Testis (tissue), 3 donors: ENCODE measurements around the gene EHBP1L1. TPM values are rescaled to one million over a fixed set of nuclear protein-coding genes. Genes with fewer than 3 reads are reported as not detected.

Experiments used
- DNase-seq: peaks from one replicate; pipeline ENCODE4 v3.0.0-alpha.2; 2019
- H3K27ac ChIP-seq, 2 donors: fragments of 200-600 bp; sonication (generic); one replicate each; pipeline ENCODE4 v1.5.1; 2019
- H3K27me3 ChIP-seq: fragments of 200-600 bp; sonication (generic); one replicate; pipeline ENCODE4 v1.5.1; 2019
- H3K36me3 ChIP-seq: fragments of 200-600 bp; sonication (generic); one replicate; pipeline ENCODE4 v1.5.1; 2017; ENCODE audit warnings: low read depth; ENCODE audit errors: missing control alignments
- H3K4me1 ChIP-seq: fragments of 200-600 bp; sonication (generic); one replicate; pipeline ENCODE4 v1.5.1; 2019
- H3K4me3 ChIP-seq, 2 donors: fragments of 200-600 bp; sonication (generic); one replicate each; pipeline ENCODE4 v1.5.1; 2017 to 2019
- H3K9me3 ChIP-seq: fragments of 200-600 bp; sonication (generic); one replicate; pipeline ENCODE4 v1.5.1; 2017
- CTCF ChIP-seq, 3 experiments: fragments of 450-650 bp in 2 of 3; fragments of 200-600 bp in 1 of 3; sonication (generic) in 1 of 3; IDR thresholded peaks; one replicate each; pipeline ENCODE4 v1.5.1; 2016 to 2019; ENCODE audit warnings: antibody characterized with exemption in 3 of 3, mild to moderate bottlenecking in 2 of 3, moderate library complexity in 1 of 3
- POLR2A ChIP-seq: fragments of 450-650 bp; IDR thresholded peaks from one replicate; pipeline ENCODE4 v1.6.1; 2017; ENCODE audit warnings: antibody characterized with exemption, mild to moderate bottlenecking, moderate library complexity
- WGBS, 2 donors: methylation state at CpG; one replicate each; pipeline ENCODE4 v1.1.5; 2018; 5-methylcytosine and 5-hydroxymethylcytosine counted together
- intact Hi-C: fragments of 100-400 bp; cut with DNase I; formaldehyde crosslinking; loops from one replicate; pipeline ENCODE4 v1.15.1; 2023; ENCODE audit warnings: low total_unique reads
- polyA plus RNA-seq: library from polyadenylated mRNA; stranded (reverse); fragments of 350-450 nt; fragmentation: Illumina TruSeq; extraction: RNeasy Lipid Tissue Mini Kit (QIAGEN cat#74804); gene quantifications from one replicate; pipeline ENCODE4 v1.2.3, GENCODE V29; 2014; ENCODE audit warnings: low read depth, low replicate concordance; ENCODE audit not compliant: insufficient read depth
- total RNA-seq, 2 donors: library from RNA; depleted of rRNA; stranded (reverse); fragments of >200 nt; gene quantifications; one replicate each; pipeline ENCODE4 v1.2.3, GENCODE V29; 2016

The EHBP1L1 gene
- total and polyA plus RNA-seq, 3 donors from 2014 or later = 20.5 to 66.8 (median 51.0) TPM

- H3K27ac ChIP-seq = peak overlapping the region in 1 of 2 donors; percentile 93
- intact Hi-C loops = no loop called here
- H3K27me3 ChIP-seq = no peaks in the 10 kb centered on the region
- no peak for TF ChIP-seq CTCF (IDR thresholded peaks at IDR 0.05)
- no peak for TF ChIP-seq POLR2A
- no peak overlapping the region for H3K4me3 ChIP-seq
- H3K4me1 ChIP-seq = peaks cover 37% of the 10 kb centered on the region
- no peak for DNase-seq
- WGBS, 2 donors = 43 to 48% methylated on average over 5 of the region's 5 CpGs
- H3K36me3 ChIP-seq = no peaks in the 10 kb centered on the region
- H3K9me3 ChIP-seq = no peaks in the 10 kb centered on the region
These were observed 15.8 kb upstream of the EHBP1L1 start for GRCh38 chr11:65559951-65560537.

GRCh38 chr11:65560555-65561418 is 15.1 kb upstream of the EHBP1L1 start:
- Histone ChIP-seq H3K9me3 (no peaks in the 10 kb centered on the region), H3K27me3 (no peaks in the 10 kb centered on the region), H3K4me1 (peaks cover 30% of the 10 kb centered on the region), H3K4me3 (no peak overlapping the region), H3K36me3 (no peaks in the 10 kb centered on the region), H3K27ac (peak overlapping the region in 1 of 2 donors; percentile 93)
- intact Hi-C loops = no loop called here
- TF ChIP-seq CTCF (IDR thresholded peaks at IDR 0.05) (no peak), POLR2A (no peak)
- 28 to 37% methylated on average over 14 to 15 of the region's 15 CpGs for whole genome bisulfite sequencing, 2 donors
- DNase-seq = peak; percentile 74

- no peak for TF ChIP-seq POLR2A
- TF ChIP-seq CTCF (IDR thresholded peaks at IDR 0.05) = no peak
- Histone ChIP-seq H3K9me3 (no peaks in the 10 kb centered on the region), H3K27me3 (no peaks in the 10 kb centered on the region), H3K4me3 (no peak overlapping the region), H3K36me3 (no peaks in the 10 kb centered on the region), H3K4me1 (peaks cover 25% of the 10 kb centered on the region), H3K27ac (no peak overlapping the region)
- intact Hi-C loops = no loop called here
- no peak for DNase-seq
- 88 to 93% methylated on average over 7 of the region's 7 CpGs for WGBS, 2 donors
These were observed 13.8 kb upstream of the EHBP1L1 start for GRCh38 chr11:65562020-65562419.

GRCh38 chr11:65562788-65563187 is 13.1 kb upstream of the EHBP1L1 start:
- Histone ChIP-seq H3K9me3 (no peaks in the 10 kb centered on the region), H3K27ac (no peak overlapping the region), H3K36me3 (no peaks in the 10 kb centered on the region), H3K4me3 (no peak overlapping the region), H3K27me3 (no peaks in the 10 kb centered on the region), H3K4me1 (peaks cover 25% of the 10 kb centered on the region)
- TF ChIP-seq CTCF (IDR thresholded peaks at IDR 0.05) (no peak), POLR2A (no peak)
- intact Hi-C loops = no loop called here
- 82 to 97% methylated on average over 9 of the region's 9 CpGs for WGBS, 2 donors
- no peak for DNase-seq
